OCI-LY7 (cell line): ENCODE measurements around the gene OPHN1. TPM values are rescaled to one million over a fixed set of nuclear protein-coding genes. Genes with fewer than 3 reads are reported as not detected.

Experiments
- BruUV-seq: library from RNA; stranded (reverse); fragments of 400-500 nt; replicated peaks from 2 replicates; lab custom pipeline; 2021; lab: Mats Ljungman, UMichigan
- CTCF ChIA-PET: fragments of 300-600 bp; sonication (Branson Sonifier 250); formaldehyde crosslinking; loops from one replicate; lab custom pipeline; 2022; ENCODE audit warnings: antibody characterized with exemption; ENCODE audit not compliant: unreplicated experiment; lab: Charles Lee
- POLR2A ChIA-PET: fragments of 300-600 bp; sonication (Branson Sonifier 250); formaldehyde crosslinking; loops from one replicate; lab custom pipeline; 2022; ENCODE audit warnings: antibody characterized with exemption; lab: Charles Lee
- DNase-seq: peaks from one replicate; pipeline ENCODE4 v3.0.0-alpha.2; 2015; ENCODE audit warnings: low spot score
- H2AFZ ChIP-seq: fragments of 200-600 bp; sonication (generic), shearing (Covaris generic); 2 replicates; pipeline ENCODE4 v1.6.1; 2014; ENCODE audit warnings: mild to moderate bottlenecking, antibody characterized with exemption, low read length, moderate library complexity
- H3K27ac ChIP-seq: fragments of 200-600 bp; sonication (generic); 2 replicates; pipeline ENCODE4 v1.5.1; 2014; ENCODE audit warnings: mixed run types, low read depth, mild to moderate bottlenecking, moderate library complexity, low read length, inconsistent platforms; ENCODE audit not compliant: poor library complexity, severe bottlenecking
- H3K36me3 ChIP-seq: fragments of 200-600 bp; sonication (generic); 2 replicates; pipeline ENCODE4 v1.6.1; 2014; ENCODE audit warnings: mild to moderate bottlenecking, antibody characterized with exemption, low read length, moderate library complexity, mixed read lengths; ENCODE audit not compliant: insufficient read depth
- H3K4me1 ChIP-seq: fragments of 200-600 bp; sonication (generic); 2 replicates; pipeline ENCODE4 v1.5.1; 2014; ENCODE audit warnings: mild to moderate bottlenecking, low read length; ENCODE audit not compliant: insufficient read depth, poor library complexity, severe bottlenecking
- H3K4me2 ChIP-seq: fragments of 200-600 bp; sonication (generic); 2 replicates; pipeline ENCODE4 v1.6.1; 2014; ENCODE audit warnings: mild to moderate bottlenecking, low read length
- H3K4me3 ChIP-seq: fragments of 200-600 bp; sonication (generic); 2 replicates; pipeline ENCODE4 v1.5.1; 2014; ENCODE audit warnings: mild to moderate bottlenecking, low read depth, low read length; ENCODE audit not compliant: poor library complexity, severe bottlenecking
- H3K79me2 ChIP-seq: fragments of 200-600 bp; sonication (generic); 2 replicates; pipeline ENCODE4 v1.6.1; 2016; ENCODE audit warnings: low read depth, mild to moderate bottlenecking, low read length, moderate library complexity, mixed read lengths; ENCODE audit not compliant: insufficient read depth
- H3K9me2 ChIP-seq: fragments of 200-600 bp; sonication (generic); 2 replicates; pipeline ENCODE4 v1.6.1; 2016; ENCODE audit warnings: mild to moderate bottlenecking, low read length, mixed read lengths; ENCODE audit not compliant: insufficient read depth
- H3K9me3 ChIP-seq: fragments of 200-600 bp; sonication (generic); 2 replicates; pipeline ENCODE4 v1.6.1; 2014; ENCODE audit warnings: mild to moderate bottlenecking, mixed run types, low read length, mixed read lengths
- H4K20me1 ChIP-seq: fragments of 200-600 bp; sonication (generic); 2 replicates; pipeline ENCODE4 v1.6.1; 2014; ENCODE audit warnings: mild to moderate bottlenecking, antibody characterized with exemption, low read length, moderate library complexity, mixed read lengths; ENCODE audit not compliant: insufficient read depth
- EZH2phosphoT487 ChIP-seq: fragments of 200-600 bp; sonication (generic); IDR thresholded peaks from 2 replicates; pipeline ENCODE4 v1.6.1; 2018; ENCODE audit warnings: low read depth, borderline replicate concordance, mild to moderate bottlenecking, mixed run types, antibody characterized with exemption, low read length, moderate library complexity, mixed read lengths
- intact Hi-C: fragments of 100-400 bp; cut with micrococcal nuclease; formaldehyde crosslinking; loops from one replicate; pipeline ENCODE4 v1.10.0; 2022; ENCODE audit not compliant: unreplicated experiment
- total RNA-seq, 2 experiments: library from RNA; depleted of rRNA in 1 of 2; stranded (reverse); fragments of >200 nt in 1 of 2; shearing (Covaris generic) in 1 of 2; gene quantifications; 2 replicates each; pipeline ENCODE4 v1.2.3, GENCODE V29; 2014 to 2022
- TF ChIP-seq, protein P1 (sequence below): fragments of 200-600 bp; sonication (generic); conservative IDR thresholded peaks from 2 replicates; pipeline ENCODE4 v1.5.1; 2014; ENCODE audit warnings: mild to moderate bottlenecking, antibody characterized with exemption, low read length, moderate library complexity, mixed read lengths

The OPHN1 gene
- total RNA-seq, 2 experiments from 2014 or later, result not detected

DNA sequence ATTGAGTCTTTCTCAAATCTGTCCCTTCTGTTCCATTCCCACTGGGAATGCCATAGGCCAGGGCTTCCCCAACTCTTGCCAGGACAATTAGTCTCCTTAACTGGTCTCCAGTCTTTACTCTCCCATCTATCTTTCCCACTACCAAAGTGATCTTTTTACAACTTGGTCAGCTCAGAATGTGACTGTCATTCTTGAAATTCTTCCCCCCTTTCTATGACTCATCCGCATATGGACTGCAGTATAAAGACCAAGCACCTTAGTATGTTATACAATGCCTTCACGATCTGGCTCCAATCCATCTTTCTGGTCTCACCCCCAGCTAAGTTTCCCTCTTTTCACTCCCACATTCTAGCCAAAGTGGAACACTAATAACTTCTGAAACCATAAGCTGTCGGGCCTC lies 383.8 kb downstream of the OPHN1 start:
- intact Hi-C loops, result no loop called here
- TF ChIP-seq EZH2phosphoT487, result no peak

DNA sequence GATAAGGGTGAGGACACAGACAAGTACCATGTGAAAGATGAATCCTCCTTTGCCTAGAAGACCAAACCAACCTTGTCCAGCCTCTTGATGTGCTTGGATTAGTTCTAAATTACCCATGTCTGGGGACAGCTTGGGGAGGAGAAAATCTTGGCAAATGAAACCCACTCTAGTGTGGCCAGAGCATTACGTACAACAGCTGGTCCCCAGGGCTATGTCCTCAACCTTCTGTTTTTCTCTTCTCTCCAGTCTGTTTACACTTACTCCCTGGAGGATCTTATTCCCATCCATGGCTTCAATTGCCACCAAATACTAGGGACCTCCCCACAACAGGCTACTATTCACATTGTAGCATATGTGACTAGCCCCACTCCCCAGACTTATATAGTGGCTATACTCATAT lies 384.5 kb downstream of the OPHN1 start:
- H3K79me2 ChIP-seq, result no peaks in the 10 kb centered on the region
- POLR2A ChIA-PET, result no interaction called here
- CTCF ChIA-PET, result no interaction called here
- no peak overlapping the region for H3K4me3 ChIP-seq
- no peaks in the 10 kb centered on the region for H4K20me1 ChIP-seq
- intact Hi-C loops, result no loop called here
- H3K4me1 ChIP-seq, result no peaks in the 10 kb centered on the region
- H3K36me3 ChIP-seq, result no peaks in the 10 kb centered on the region
- H3K4me2 ChIP-seq, result no peak overlapping the region
- H3K9me2 ChIP-seq, result no peaks in the 10 kb centered on the region
- no peaks in the 10 kb centered on the region for H3K9me3 ChIP-seq
- BruUV-seq, result no TSS peak
- no peak for TF ChIP-seq EZH2phosphoT487
- TF ChIP-seq, protein P1, sequence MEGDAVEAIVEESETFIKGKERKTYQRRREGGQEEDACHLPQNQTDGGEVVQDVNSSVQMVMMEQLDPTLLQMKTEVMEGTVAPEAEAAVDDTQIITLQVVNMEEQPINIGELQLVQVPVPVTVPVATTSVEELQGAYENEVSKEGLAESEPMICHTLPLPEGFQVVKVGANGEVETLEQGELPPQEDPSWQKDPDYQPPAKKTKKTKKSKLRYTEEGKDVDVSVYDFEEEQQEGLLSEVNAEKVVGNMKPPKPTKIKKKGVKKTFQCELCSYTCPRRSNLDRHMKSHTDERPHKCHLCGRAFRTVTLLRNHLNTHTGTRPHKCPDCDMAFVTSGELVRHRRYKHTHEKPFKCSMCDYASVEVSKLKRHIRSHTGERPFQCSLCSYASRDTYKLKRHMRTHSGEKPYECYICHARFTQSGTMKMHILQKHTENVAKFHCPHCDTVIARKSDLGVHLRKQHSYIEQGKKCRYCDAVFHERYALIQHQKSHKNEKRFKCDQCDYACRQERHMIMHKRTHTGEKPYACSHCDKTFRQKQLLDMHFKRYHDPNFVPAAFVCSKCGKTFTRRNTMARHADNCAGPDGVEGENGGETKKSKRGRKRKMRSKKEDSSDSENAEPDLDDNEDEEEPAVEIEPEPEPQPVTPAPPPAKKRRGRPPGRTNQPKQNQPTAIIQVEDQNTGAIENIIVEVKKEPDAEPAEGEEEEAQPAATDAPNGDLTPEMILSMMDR, result no peak
- DNase-seq, result no peak
- H3K27ac ChIP-seq, result no peak overlapping the region
- H2AFZ ChIP-seq, result no peak overlapping the region

More for the DNA sequence above, 383.8 kb downstream of the OPHN1 start:
- no peak overlapping the region for H3K4me2 ChIP-seq
- no peaks in the 10 kb centered on the region for H3K9me2 ChIP-seq
- CTCF ChIA-PET, result no interaction called here
- H3K27ac ChIP-seq, result no peak overlapping the region
- DNase-seq, result no peak
- H3K4me3 ChIP-seq, result no peak overlapping the region
- no peaks in the 10 kb centered on the region for H4K20me1 ChIP-seq
- no peaks in the 10 kb centered on the region for H3K9me3 ChIP-seq
- no TSS peak for BruUV-seq
- no peaks in the 10 kb centered on the region for H3K4me1 ChIP-seq
- H3K79me2 ChIP-seq, result no peaks in the 10 kb centered on the region
- POLR2A ChIA-PET, result no interaction called here
- H3K36me3 ChIP-seq, result no peaks in the 10 kb centered on the region
- no peak overlapping the region for H2AFZ ChIP-seq

DNA sequence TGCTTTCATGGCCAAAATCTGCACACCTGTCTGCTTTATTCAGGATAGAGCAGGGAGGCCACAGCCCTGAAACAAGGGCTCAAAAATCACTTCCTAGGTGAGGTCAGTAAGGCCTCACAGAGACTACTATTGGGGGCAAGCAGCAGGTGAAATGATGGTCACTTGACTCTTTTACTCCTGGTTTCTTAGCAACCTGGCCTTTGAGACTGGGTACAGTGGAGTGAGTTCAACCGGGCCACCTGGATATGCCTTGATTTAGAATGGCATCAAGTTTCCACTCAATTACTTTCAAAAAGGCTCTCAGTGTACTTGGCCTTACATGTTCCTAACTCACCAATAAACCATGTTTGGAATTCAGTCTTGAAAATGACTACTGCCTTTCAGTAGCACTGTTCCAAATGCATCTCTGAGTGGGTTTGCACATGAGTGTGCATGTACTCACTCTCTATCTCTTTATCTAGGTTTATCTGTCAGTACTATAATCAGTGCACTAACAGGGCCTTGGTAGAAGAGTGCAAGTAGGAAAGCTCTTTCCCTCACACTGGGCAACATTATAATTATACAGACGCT lies 388.2 kb downstream of the OPHN1 start:
- no TSS peak for BruUV-seq
- Histone ChIP-seq H2AFZ (no peak overlapping the region), H3K4me2 (no peak overlapping the region), H3K36me3 (no peaks in the 10 kb centered on the region), H3K4me1 (no peaks in the 10 kb centered on the region), H4K20me1 (no peaks in the 10 kb centered on the region), H3K4me3 (no peak overlapping the region), H3K9me3 (no peaks in the 10 kb centered on the region), H3K27ac (no peak overlapping the region), H3K79me2 (no peaks in the 10 kb centered on the region), H3K9me2 (no peaks in the 10 kb centered on the region)
- ChIA-PET CTCF (no interaction called here), POLR2A (no interaction called here)
- intact Hi-C loops, result no loop called here
- DNase-seq, result no peak
- TF ChIP-seq, protein P1, result no peak
- no peak for TF ChIP-seq EZH2phosphoT487
